GM20431 (cell line): Measurements from ENCODE around the gene SLC19A2.
"Not testable (repeated sequence)": the region's sequence is repeated elsewhere in the genome, so short reads cannot be mapped to it uniquely, and the experiment has no call there.

Source experiments
- in situ Hi-C: fragments of 300-500 bp; cut with MseI, MboI; formaldehyde crosslinking; loops from one replicate; pipeline ENCODE4 v1.15.0; 2020; ENCODE audit warnings: low sequenced_read_pairs; ENCODE audit not compliant: unreplicated experiment

Gene SLC19A2

GRCh38 chr1:169510060-169510459, 24.3 kb upstream of the SLC19A2 start:
- in situ Hi-C loops, result no loop called here

DNA sequence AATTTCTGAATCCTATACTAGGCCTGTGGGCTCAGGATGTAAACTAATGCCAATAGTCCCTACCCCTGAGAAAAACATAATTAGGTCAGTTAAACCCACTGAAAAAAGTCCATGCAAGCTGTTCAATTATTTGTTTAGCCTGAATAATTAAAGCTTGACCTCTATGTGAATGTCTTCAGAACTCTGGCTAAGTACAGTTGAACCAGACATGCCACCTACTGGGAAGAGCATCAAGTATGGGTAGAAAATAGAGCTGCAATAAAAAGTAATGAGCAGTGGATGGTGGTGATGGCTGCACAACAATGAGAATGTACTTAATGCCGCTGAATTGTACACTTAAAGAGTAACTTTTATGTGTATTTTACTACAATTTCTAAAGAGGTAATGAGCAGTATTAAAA, 23.6 kb upstream of the SLC19A2 start:
- in situ Hi-C loops, result no loop called here

- in situ Hi-C loops, result no loop called here
These were observed 22.9 kb upstream of the SLC19A2 start for GRCh38 chr1:169508432-169509338.

GRCh38 chr1:169507413-169507812, 21.7 kb upstream of the SLC19A2 start:
- in situ Hi-C loops, result no loop called here

DNA sequence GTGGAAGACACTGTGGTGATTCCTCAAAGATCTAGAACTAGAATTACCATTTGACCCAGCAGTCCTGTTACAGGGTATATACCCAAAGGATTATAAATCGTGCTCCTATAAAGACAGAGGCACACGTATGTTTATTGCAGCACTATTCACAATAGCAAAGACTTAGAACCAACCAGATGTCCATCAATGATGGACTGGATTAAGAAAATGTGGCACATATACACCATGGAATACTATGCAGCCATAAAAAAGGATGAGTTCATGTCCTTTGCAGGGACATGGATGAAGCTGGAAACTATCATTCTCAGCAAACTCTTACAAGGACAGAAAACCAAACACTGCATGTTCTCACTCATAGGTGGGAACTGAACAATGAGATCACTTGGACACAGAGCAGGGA, 17.9 kb upstream of the SLC19A2 start:
- in situ Hi-C loops, result not testable (repeated sequence)

DNA sequence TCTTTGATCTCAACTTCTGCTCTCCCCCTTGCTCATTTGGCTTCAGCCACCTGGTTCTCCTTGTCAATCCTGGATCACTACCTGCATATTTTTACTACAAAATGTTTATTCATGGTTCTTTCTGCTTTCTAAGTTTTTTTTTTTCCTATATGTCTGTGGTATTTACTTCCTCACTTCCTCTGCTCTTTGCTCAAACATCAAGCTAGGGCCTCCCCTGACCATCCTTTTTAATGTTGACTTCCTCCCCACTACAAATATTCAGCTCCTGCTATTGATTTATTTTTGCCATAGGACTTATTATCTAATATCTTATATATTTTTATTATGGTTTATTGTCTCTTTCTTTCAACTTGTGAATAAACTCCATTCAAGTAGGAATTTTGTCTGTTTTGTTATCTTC, 14.1 kb upstream of the SLC19A2 start:
- in situ Hi-C loops, result no loop called here

DNA sequence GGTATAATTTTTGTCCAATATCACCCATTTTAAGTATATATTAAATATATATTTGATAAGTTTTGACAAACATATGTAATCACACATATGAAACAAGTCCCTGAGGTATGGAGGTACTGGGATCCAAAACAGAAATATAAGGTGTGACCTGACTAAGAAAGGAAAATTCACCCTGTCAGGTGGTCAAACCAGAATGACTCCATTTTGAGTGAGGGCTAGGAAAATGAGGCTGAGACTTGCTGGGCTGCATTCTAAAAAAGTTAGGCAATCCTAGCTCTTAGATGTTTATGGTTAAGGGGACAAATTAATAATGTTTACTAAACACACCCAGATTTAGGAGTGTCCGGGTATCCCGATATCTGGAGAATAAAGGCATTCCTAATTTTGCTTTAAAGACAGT, 11.6 kb upstream of the SLC19A2 start:
- in situ Hi-C loops, result no loop called here

DNA sequence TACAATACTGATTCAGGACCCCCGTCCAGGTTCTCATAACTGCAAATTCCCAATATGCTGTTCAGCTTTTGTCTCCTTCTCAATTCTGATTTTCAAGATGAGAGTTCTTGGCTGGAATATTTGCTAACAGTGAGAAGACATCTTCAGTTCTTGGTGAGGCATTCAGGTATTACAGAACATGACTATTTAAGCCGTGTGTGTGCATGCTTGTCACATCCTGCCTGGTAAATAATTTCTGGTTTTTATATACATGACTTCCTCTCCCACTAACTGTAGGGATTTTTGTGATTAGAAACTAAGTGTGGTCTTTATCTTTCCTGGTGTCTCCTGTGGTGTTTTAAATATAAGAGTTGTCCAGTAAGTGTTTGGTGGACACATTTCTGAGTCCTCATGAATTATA, 10.2 kb upstream of the SLC19A2 start:
- in situ Hi-C loops, result no loop called here

GRCh38 chr1:169495046-169495775, 9.5 kb upstream of the SLC19A2 start:
- in situ Hi-C loops, result no loop called here

GRCh38 chr1:169494343-169494742, 8.6 kb upstream of the SLC19A2 start:
- in situ Hi-C loops, result no loop called here

GRCh38 chr1:169493251-169493650, 7.5 kb upstream of the SLC19A2 start:
- in situ Hi-C loops, result no loop called here

DNA sequence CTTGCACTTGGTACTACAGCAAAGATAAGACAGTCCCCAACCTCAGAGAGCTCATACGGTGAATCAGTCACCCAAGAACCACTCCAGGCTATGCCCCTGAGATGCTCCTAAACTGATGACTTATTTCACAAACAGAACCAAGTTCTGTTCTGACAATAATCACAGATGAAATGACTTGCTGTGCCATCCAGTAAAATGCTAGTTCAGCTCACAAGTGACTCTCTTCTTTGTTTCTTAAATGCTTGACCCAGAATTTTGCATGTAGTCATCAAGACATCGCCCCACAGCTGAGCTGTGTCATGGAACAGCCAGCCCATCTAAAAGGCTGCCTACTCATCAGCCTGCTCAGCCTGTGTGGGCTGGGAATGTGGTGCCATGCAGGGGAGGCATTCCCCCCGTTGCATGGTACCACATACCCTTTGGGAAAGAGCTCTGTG, 6.1 kb upstream of the SLC19A2 start:
- in situ Hi-C loops, result no loop called here

- in situ Hi-C loops, result no loop called here
These were observed 2.4 kb upstream of the SLC19A2 start for GRCh38 chr1:169488157-169488556.

DNA sequence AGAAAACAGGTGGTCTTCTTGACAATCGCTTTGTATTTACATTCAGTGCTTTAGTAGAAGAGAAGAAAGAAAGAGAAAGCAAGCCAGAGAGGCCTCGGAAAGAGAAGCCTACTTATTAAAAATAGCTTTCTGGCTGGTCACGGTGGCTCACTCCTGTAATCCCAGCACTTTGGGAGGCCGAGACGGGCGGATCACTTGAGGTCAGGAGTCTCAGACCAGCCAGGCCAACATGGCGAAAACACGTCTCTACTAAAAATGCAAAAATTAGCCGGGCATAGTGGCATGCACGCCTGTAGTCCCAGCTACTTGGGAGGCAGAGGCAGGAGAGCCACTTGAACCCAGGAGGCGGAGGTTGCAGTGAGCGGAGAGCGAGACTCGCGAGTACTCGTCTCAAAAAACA, 1.8 kb upstream of the SLC19A2 start:
- in situ Hi-C loops, result no loop called here

- in situ Hi-C loops, result no loop called here
These were observed 1.4 kb upstream of the SLC19A2 start for GRCh38 chr1:169487133-169487532.

DNA sequence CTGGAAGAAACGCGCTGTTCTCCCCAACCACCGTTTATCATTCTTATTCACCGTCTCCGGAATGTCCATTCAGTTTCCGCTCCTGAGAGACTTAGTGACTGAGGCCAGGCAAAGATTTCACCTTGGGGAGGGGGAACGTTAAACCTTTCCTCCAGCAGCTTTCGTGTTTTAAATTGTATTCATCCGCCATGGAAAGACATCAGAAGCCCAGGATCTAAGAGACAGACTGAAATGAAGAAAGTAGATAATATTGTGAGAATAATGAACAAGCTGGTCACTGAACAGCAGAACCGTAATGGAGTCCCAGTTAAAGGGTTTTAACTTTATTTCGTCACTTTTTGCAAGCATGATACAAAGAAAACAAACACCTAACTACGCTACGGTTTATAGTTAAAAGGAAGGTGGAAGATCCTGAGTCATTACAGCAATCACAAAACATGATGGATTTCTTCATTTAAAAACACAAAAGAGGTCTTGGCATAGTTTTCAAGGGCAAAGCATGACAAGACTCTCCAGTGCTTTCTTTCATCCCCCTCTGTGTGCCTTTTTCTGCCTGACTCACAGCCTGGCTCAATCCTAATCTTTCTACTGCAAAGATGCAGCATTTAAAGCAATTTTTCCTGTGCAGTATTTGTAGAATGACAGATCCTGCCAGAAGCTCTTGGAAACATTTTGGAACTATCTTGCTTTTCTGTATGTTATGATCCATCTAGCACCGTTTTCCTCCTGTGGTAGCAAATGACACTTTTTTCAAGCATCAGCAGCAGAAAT, 722 bp upstream of the SLC19A2 start:
- in situ Hi-C loops, result no loop called here

DNA sequence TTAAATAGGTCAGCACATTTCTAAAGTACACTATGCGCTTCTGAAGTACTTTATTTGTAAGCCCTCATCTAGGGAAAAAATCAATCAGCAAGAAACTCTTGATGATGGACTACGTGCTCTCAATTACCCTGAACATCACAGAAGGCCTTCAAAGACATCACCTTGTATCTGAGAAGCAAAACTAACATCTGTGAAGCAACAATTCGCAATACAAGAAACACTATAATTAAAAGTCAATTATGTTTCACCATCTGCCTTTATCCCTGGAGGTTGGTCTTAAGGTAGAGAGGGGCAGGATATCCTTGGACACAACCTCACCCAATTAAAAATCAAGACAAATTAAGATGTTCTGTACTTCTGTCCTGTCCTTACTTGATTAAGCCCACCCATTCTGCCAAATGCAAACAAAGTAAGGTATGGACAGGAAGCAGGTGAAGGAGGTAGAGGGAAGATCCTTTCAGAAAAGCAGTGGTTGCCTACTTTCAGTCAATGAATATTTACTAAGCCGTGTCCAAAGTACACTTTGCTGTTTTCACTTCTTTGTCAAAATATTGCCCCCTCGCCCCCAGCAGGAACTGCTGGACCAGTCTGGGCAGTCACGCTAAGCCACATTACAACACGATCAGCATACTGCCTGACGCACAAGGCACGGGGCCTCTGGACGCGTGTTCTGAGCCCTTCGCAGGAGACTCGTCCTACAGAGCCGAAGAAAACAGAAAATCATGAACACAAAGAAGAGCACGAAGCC, 887 bp downstream of the SLC19A2 start:
- in situ Hi-C loops, result no loop called here

GRCh38 chr1:169484101-169484500, 1.6 kb downstream of the SLC19A2 start:
- in situ Hi-C loops, result no loop called here

DNA sequence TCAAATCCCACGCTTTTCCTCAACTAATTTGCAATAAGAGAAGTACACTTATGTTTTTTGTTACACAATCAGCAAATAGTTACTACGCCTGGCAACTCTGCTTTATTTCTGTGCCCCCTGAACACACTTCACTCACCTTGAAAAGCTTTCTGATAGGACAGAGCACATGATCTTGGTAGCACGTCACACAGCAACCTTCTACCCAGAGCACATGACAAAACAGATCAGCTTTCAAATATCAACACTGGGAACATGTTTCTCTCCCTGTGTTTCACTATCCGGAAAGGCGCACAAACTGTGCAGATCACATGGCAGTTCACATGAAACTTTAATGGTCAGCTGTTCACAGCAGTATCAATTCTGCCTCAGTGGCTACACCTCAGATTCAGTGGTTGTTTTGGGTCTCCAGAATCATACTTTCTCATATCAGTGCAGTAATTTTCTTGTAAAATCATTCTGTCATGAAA, 2.2 kb downstream of the SLC19A2 start:
- in situ Hi-C loops, result no loop called here
